Measurements from ENCODE around the gene SASH3.
A peak's percentile ranks its signal among the peaks of the same experiment; 100 is the strongest.

SASH3 gene

DNA sequence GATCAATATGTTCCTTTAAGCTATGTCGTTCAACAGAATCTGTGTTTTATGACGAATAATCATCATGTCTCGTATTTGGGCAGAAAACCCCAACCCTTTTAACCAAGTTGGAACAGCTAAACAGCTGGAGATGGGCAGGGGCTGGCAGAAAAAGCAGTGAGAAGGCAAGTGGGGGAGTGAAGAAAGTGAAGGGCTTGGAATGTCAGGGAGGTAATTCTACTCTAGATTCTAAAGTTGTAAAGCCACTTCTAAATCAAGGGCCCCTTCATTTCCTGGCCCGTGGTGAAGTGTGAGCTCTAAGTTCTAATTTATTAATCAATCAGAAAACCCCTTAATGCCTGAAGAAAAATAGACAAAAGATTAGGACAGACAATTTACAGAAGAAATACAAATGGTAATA lies 20.4 kb downstream of the SASH3 start:
- Histone ChIP-seq H3K4me2 (no peak overlapping the region), H3K27ac (no peak overlapping the region), H3K36me3 (peaks cover 37% of the 10 kb centered on the region), H4K20me1 (peaks cover 29% of the 10 kb centered on the region), H3K4me3 (no peak overlapping the region), H3K9me3 (no peaks in the 10 kb centered on the region), H3K4me1 (no peaks in the 10 kb centered on the region; the same call in 1 of the 2 replicates), H3K9ac (no peak overlapping the region), H3K27me3 (peaks cover 68% of the 10 kb centered on the region)
- TF ChIP-seq Cebpa-rat (IDR thresholded peaks at IDR 0.05) = no peak

DNA sequence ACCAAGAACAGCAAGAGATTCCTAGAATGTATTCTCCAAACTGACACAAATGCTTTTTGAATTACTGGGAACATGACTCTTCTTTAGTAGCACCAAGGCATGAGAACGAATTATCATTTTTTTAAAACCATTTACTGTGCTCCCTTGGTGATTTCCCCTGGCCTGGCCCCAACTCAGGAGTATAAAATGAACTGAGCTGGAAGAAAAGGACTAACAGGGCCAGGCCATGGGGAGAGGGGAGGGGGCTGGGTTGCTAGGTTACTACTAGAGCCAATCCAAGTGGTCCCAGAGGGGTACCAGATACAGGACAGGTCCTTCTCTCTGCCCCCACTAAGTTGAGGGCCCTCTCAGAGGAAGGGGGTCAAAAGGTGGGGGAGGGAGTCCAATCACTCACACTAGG lies 23.1 kb downstream of the SASH3 start:
- H3K9ac ChIP-seq = no peak overlapping the region
- TF ChIP-seq Cebpa-rat (IDR thresholded peaks at IDR 0.05) = no peak
- peaks cover 60% of the 10 kb centered on the region for H3K27me3 ChIP-seq

DNA sequence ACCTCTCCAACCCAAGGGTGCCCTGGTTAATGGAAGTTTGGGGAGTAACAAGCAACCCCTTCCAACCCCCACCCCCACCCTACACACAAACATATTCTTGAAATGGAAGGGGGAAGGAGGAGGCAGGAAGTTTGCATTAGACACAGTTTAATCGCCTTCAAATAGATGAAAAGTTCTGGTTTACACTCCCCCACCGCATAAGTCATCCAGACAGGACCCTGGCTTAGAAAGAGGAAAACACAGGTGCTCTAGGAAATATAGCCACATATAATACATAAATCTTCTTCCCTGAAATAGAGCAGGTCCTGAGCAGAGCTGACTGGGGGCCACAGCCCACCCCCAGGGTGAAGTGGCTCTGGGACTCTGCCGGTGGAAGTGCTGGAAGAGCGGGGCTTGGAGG lies 25.1 kb downstream of the SASH3 start:
- Histone ChIP-seq H3K27me3 (peaks cover 45% of the 10 kb centered on the region), H3K9me3 (peaks cover 9% of the 10 kb centered on the region), H4K20me1 (no peaks in the 10 kb centered on the region; the same call in 1 of the 2 replicates), H3K27ac (no peak overlapping the region), H3K4me2 (no peak overlapping the region), H3K9ac (no peak overlapping the region), H3K4me1 (no peaks in the 10 kb centered on the region), H3K36me3 (peaks cover 32% of the 10 kb centered on the region), H3K4me3 (no peak overlapping the region)
- no peak for TF ChIP-seq Cebpa-rat (IDR thresholded peaks at IDR 0.05)

More for the DNA sequence above, 23.1 kb downstream of the SASH3 start:
- Histone ChIP-seq H4K20me1 (peaks cover 4% of the 10 kb centered on the region), H3K9me3 (no peaks in the 10 kb centered on the region), H3K4me1 (no peaks in the 10 kb centered on the region; the same call in 1 of the 2 replicates), H3K4me3 (no peak overlapping the region), H3K4me2 (no peak overlapping the region), H3K27ac (no peak overlapping the region), H3K36me3 (peaks cover 36% of the 10 kb centered on the region)

DNA sequence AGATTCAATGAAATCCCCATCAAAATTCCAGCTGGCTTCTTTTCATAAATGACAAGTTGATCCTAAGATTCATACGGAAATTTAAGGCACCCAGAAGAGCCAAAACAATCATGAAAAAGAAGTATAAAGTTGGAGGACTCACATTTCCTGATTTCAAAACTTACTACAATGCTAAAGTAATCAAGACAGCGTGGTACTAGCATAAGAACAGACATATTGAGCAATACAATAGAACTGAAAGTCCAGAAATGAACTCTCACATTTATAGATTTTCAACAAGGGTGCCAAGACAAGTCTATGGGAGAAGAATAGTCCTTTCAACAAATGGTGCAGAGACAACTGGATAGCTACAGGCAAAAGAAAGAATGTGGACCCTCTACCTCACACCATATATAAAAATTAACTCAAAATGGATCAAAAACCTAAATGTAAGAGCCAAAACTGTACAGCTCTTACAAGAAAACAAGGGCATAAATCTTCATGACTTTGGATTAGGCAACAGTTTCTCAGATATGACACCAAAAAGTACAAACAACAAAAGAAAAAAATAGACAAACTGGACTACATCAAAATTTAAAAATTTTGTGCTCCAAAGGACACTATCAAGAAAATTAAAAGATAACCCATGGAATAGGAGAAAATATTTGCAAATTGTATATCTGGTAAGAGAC lies 28.5 kb downstream of the SASH3 start:
- peaks cover 43% of the 10 kb centered on the region for H3K27me3 ChIP-seq
- no peaks in the 10 kb centered on the region for H3K4me1 ChIP-seq
- H3K4me2 ChIP-seq = no peak overlapping the region
- no peak overlapping the region for H3K9ac ChIP-seq
- H3K36me3 ChIP-seq = peaks cover 56% of the 10 kb centered on the region
- no peak overlapping the region for H3K4me3 ChIP-seq
- peaks cover 9% of the 10 kb centered on the region for H3K9me3 ChIP-seq
- TF ChIP-seq Cebpa-rat (IDR thresholded peaks at IDR 0.05) = no peak
- no peak overlapping the region for H3K27ac ChIP-seq
- H4K20me1 ChIP-seq = no peaks in the 10 kb centered on the region

DNA sequence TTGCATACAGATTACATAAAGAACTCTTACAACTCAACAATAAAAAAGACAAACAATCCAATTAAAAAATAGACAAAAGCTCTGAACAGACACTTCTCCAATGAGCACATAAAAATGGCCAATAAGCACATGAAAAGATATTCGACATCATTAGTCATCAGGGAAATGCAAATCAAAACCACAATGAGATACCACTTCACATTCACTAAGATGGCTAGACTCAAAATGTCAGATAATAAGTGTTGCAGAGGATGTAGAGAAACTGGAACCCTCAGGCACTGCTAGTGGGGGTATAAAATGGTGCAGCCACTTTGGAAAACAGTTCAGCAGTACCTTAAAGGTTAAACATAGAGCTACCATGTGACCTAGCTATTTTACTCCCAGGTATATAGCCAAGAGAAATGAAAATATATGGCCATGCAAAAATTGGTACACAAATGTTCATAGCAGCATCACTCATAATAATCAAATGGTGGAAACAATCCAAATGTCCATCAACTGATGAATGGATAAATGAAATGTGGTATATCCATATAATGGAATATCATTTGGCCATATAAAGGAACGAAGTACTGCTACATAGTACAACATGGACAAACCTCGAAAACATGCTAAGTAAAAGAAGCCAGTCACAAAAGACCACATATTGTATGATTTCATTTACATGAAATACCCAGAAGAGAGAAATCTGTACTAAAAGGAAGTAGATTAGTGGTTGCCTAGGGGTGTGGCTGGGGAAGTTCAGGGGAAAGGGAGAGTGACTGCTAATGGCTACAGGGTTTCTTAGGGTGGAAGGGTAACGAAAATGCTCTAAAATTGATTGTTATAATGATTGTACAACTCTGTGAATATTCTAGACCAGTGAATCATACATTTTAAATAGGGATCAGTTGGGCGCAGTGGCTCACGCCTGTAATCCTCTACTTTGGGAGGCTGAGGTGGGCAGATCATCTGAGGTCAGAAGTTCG lies 29.4 kb downstream of the SASH3 start:
- H3K27me3 ChIP-seq = peaks cover 44% of the 10 kb centered on the region
- H3K9ac ChIP-seq = no peak overlapping the region
- no peak for TF ChIP-seq Cebpa-rat (IDR thresholded peaks at IDR 0.05)
- peaks cover 9% of the 10 kb centered on the region for H3K9me3 ChIP-seq
- peaks cover 64% of the 10 kb centered on the region for H3K36me3 ChIP-seq
- no peaks in the 10 kb centered on the region for H4K20me1 ChIP-seq
- H3K27ac ChIP-seq = no peak overlapping the region
- no peaks in the 10 kb centered on the region for H3K4me1 ChIP-seq
- H3K4me2 ChIP-seq = no peak overlapping the region
- no peak overlapping the region for H3K4me3 ChIP-seq

DNA sequence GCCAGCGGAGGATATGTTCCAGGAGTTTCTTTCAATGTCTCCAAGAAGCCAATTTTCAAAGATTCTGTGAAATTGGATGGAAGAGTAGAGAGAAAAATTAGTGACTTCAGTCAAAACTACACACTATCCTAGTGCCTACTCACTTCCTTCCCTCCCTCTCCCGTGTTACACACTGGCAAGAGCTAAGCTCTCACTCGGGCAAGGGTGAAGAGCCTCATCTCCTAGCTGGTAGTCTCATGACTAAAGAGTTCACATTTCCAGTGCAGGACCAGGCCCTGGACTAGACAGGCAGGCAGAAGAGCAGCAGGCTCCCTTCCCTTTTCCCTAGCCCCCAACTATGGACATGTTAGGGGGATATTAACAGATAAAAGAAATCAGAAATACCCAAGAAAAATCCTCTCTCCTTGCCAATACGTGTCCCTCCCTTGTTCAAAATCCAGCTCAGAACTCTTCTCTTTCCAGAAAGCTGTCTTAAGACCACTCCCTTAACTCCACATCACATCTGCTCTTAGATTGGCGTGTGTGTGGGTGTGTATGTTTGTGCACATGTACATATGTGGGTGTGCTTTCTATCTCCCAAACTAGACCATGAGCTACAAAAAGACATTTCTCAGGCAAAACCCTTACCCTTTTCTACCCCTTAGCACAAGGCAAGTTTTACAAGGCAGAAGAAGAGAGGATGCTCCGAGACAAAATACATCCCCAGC lies 34.1 kb downstream of the SASH3 start:
- peaks cover 52% of the 10 kb centered on the region for H3K36me3 ChIP-seq
- peaks cover 11% of the 10 kb centered on the region for H3K9me3 ChIP-seq
- no peak overlapping the region for H3K27ac ChIP-seq
- H3K9ac ChIP-seq = no peak overlapping the region
- H3K27me3 ChIP-seq = peaks cover 40% of the 10 kb centered on the region
- no peaks in the 10 kb centered on the region for H4K20me1 ChIP-seq
- H3K4me2 ChIP-seq = no peak overlapping the region
- no peaks in the 10 kb centered on the region for H3K4me1 ChIP-seq
- TF ChIP-seq Cebpa-rat (IDR thresholded peaks at IDR 0.05) = no peak
- H3K4me3 ChIP-seq = no peak overlapping the region

DNA sequence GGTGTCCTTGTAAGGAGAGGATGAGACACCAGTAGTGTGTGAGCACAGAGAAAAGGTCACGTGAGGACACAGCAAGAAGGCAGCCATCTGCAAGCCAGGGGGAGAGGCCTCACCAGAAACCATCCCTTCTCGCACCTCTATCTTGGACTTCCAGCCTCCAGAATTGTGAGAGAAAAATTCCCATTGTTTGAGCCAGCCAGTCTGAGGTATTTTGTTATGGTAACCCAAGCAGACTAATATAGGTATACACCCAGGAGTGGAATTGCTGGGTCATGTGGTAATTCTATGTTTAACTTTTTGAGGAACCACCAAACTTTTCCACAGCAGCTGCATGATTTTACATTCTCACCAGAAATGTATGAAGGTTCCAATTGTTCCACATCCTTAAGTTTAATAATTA lies 38.4 kb downstream of the SASH3 start:
- no peak overlapping the region for H3K4me2 ChIP-seq
- H3K36me3 ChIP-seq = peaks cover 29% of the 10 kb centered on the region
- no peak overlapping the region for H3K4me3 ChIP-seq
- H3K9ac ChIP-seq = no peak overlapping the region
- H3K27ac ChIP-seq = no peak overlapping the region
- no peak for TF ChIP-seq Cebpa-rat (IDR thresholded peaks at IDR 0.05)
- H3K27me3 ChIP-seq = peaks cover 29% of the 10 kb centered on the region
- H3K9me3 ChIP-seq = 0 out of 2 replicates have a peak, but pooled peaks cover 3% of the 10 kb centered on the region
- no peaks in the 10 kb centered on the region for H4K20me1 ChIP-seq
- H3K4me1 ChIP-seq = no peaks in the 10 kb centered on the region

DNA sequence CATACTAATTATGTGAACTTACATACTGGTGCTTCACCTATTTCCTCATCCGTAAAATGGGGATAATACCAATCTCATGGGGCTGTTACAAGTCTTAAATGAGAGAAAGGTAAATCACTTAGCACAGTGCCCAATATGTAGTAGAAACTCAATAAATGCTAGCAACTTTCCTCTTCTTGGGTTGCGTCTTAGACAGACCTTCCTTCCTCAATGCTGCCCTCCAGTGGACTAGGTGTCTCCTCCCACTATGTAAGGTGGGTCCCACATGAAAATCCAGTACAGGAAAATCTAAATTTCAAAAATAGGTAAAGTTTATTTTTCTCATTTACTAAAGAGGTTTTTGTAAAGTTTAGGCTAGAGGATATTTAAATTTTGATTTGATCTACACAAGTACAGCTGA lies 43.4 kb downstream of the SASH3 start:
- no peak for TF ChIP-seq Cebpa-rat (IDR thresholded peaks at IDR 0.05)
- Histone ChIP-seq H3K36me3 (peaks cover 19% of the 10 kb centered on the region), H3K4me2 (peak overlapping the region; percentile 21), H3K27ac (no peak overlapping the region), H3K27me3 (peaks cover 30% of the 10 kb centered on the region), H4K20me1 (no peaks in the 10 kb centered on the region), H3K4me3 (no peak overlapping the region), H3K9me3 (no peaks in the 10 kb centered on the region), H3K4me1 (peaks cover 10% of the 10 kb centered on the region; the same call in 1 of the 2 replicates), H3K9ac (no peak overlapping the region)

DNA sequence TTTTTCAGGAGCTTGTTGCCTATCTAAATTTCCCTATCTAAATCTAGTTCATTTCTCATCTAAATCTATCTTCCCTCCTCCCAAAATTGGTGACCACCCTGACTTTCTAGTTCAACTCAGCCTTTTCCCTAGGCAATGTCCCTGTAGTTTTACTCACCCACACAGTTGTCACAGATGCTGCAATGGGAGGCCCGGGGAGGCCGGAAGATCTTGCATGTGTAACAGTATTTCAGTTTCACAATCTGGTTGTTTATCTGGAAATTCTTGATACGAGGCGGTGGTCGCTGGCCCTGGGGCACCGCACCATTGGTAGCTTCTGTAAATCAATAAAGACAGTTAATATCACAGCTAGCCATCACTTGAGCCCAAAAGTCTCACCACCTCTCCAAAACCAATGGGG lies 43.8 kb downstream of the SASH3 start:
- peaks cover 10% of the 10 kb centered on the region; the same call in 1 of the 2 replicates for H3K4me1 ChIP-seq
- H3K36me3 ChIP-seq = peaks cover 21% of the 10 kb centered on the region; the same call in 1 of the 2 replicates
- no peak overlapping the region for H3K4me3 ChIP-seq
- peaks cover 33% of the 10 kb centered on the region for H3K27me3 ChIP-seq
- no peaks in the 10 kb centered on the region for H3K9me3 ChIP-seq
- H3K27ac ChIP-seq = no peak overlapping the region
- TF ChIP-seq Cebpa-rat (IDR thresholded peaks at IDR 0.05) = no peak
- H3K9ac ChIP-seq = no peak overlapping the region
- H4K20me1 ChIP-seq = no peaks in the 10 kb centered on the region
- peak overlapping the region; percentile 21 for H3K4me2 ChIP-seq
